H9 (cell line): Measurements from ENCODE around the gene MEG3. TPM values are rescaled to one million over a fixed set of nuclear protein-coding genes. Genes with fewer than 3 reads are reported as not detected.

Source experiments
- DNase-seq: peaks from one replicate; pipeline ENCODE4 v3.0.0-alpha.2; 2017
- H2AFZ ChIP-seq: one replicate; pipeline ENCODE4 v1.6.1; 2013; ENCODE audit warnings: mild to moderate bottlenecking, low read length, control low read depth, moderate library complexity
- H2AK5ac ChIP-seq: 2 replicates; pipeline ENCODE4 v1.6.1; 2013; ENCODE audit warnings: low read length, control low read depth, mixed read lengths; ENCODE audit not compliant: insufficient read length
- H2BK120ac ChIP-seq: one replicate; pipeline ENCODE4 v1.6.1; 2013; ENCODE audit warnings: low read depth, mild to moderate bottlenecking, low read length, control low read depth, inconsistent platforms; ENCODE audit not compliant: poor library complexity, severe bottlenecking
- H2BK12ac ChIP-seq: 2 replicates; pipeline ENCODE4 v1.6.1; 2013; ENCODE audit warnings: low read length, control low read depth, mixed read lengths, low read depth; ENCODE audit not compliant: insufficient read length
- H2BK15ac ChIP-seq: 2 replicates; pipeline ENCODE4 v1.6.1; 2013; ENCODE audit warnings: low read depth, low read length, control low read depth
- H2BK20ac ChIP-seq: one replicate; pipeline ENCODE4 v1.6.1; 2013; ENCODE audit warnings: low read depth, mild to moderate bottlenecking, low read length, control low read depth, inconsistent platforms; ENCODE audit not compliant: poor library complexity, severe bottlenecking
- H2BK5ac ChIP-seq: 2 replicates; pipeline ENCODE4 v1.6.1; 2013; ENCODE audit warnings: low read length, control low read depth, mixed read lengths; ENCODE audit not compliant: insufficient read length
- H3K14ac ChIP-seq: 2 replicates; pipeline ENCODE4 v1.6.1; 2013; ENCODE audit warnings: low read length, control low read depth; ENCODE audit not compliant: insufficient read depth
- H3K18ac ChIP-seq: 2 replicates; pipeline ENCODE4 v1.6.1; 2013; ENCODE audit warnings: low read depth, mild to moderate bottlenecking, mixed read lengths, low read length, control low read depth; ENCODE audit not compliant: insufficient read length
- H3K23ac ChIP-seq: 2 replicates; pipeline ENCODE4 v1.6.1; 2013; ENCODE audit warnings: low read length, control low read depth, mixed read lengths, low read depth; ENCODE audit not compliant: insufficient read length
- H3K23me2 ChIP-seq: 2 replicates; pipeline ENCODE4 v1.6.1; 2013; ENCODE audit warnings: low read depth, mild to moderate bottlenecking, mixed read lengths, low read length, control low read depth; ENCODE audit not compliant: insufficient read length, poor library complexity, severe bottlenecking
- H3K27ac ChIP-seq: 2 replicates; pipeline ENCODE4 v1.5.1; 2013; ENCODE audit warnings: low read length, control low read depth, mixed read lengths, low read depth; ENCODE audit not compliant: insufficient read length
- H3K27me3 ChIP-seq: 2 replicates; pipeline ENCODE4 v1.6.1; 2013; ENCODE audit warnings: low read length, control low read depth, inconsistent platforms; ENCODE audit not compliant: insufficient read depth
- H3K4ac ChIP-seq: 2 replicates; pipeline ENCODE4 v1.6.1; 2013; ENCODE audit warnings: low read depth, mild to moderate bottlenecking, control low read depth, inconsistent platforms, low read length, moderate library complexity
- H3K4me1 ChIP-seq: 2 replicates; pipeline ENCODE4 v1.6.1; 2013; ENCODE audit warnings: low read length, control low read depth, inconsistent platforms; ENCODE audit not compliant: insufficient read depth
- H3K4me2 ChIP-seq: 2 replicates; pipeline ENCODE4 v1.6.1; 2013; ENCODE audit warnings: low read length, control low read depth, mixed read lengths; ENCODE audit not compliant: insufficient read length, insufficient read depth
- H3K56ac ChIP-seq: 2 replicates; pipeline ENCODE4 v1.6.1; 2013; ENCODE audit warnings: low read depth, mild to moderate bottlenecking, mixed read lengths, low read length, control low read depth; ENCODE audit not compliant: insufficient read length
- H3K79me1 ChIP-seq: 2 replicates; pipeline ENCODE4 v1.6.1; 2013; ENCODE audit warnings: low read depth, mild to moderate bottlenecking, moderate library complexity, low read length, control low read depth, inconsistent platforms; ENCODE audit not compliant: insufficient read depth, poor library complexity, severe bottlenecking
- H3K79me2 ChIP-seq: 2 replicates; pipeline ENCODE4 v1.6.1; 2013; ENCODE audit warnings: low read length, control low read depth, inconsistent platforms; ENCODE audit not compliant: insufficient read depth
- H3K9ac ChIP-seq: 2 replicates; pipeline ENCODE4 v1.6.1; 2013; ENCODE audit warnings: low read length, control low read depth, mixed read lengths; ENCODE audit not compliant: insufficient read length; ENCODE audit errors: extremely low read depth
- H3K9me3 ChIP-seq: one replicate; pipeline ENCODE4 v1.6.1; 2013; ENCODE audit warnings: low read depth, low read length, inconsistent platforms; ENCODE audit not compliant: control insufficient read depth
- H3T11ph ChIP-seq: one replicate; pipeline ENCODE4 v1.6.1; 2013; ENCODE audit warnings: mild to moderate bottlenecking, low read length, control low read depth, inconsistent platforms
- H4K20me1 ChIP-seq: one replicate; pipeline ENCODE4 v1.6.1; 2013; ENCODE audit not compliant: control insufficient read depth, insufficient read length, insufficient read depth
- H4K5ac ChIP-seq: 2 replicates; pipeline ENCODE4 v1.6.1; 2013; ENCODE audit warnings: low read depth, mild to moderate bottlenecking, mixed read lengths, low read length, control low read depth; ENCODE audit not compliant: insufficient read length
- H4K8ac ChIP-seq: replicated peaks from 2 replicates; pipeline ENCODE4 v1.6.1; 2013; ENCODE audit warnings: low read length, control low read depth, mixed read lengths, low read depth; ENCODE audit not compliant: insufficient read length
- H4K91ac ChIP-seq: 2 replicates; pipeline ENCODE4 v1.6.1; 2013; ENCODE audit warnings: low read depth, mild to moderate bottlenecking, moderate library complexity, mixed read lengths, low read length, control low read depth; ENCODE audit not compliant: insufficient read length
- H3K27ac Mint-ChIP-seq, 3 experiments: 2 replicates in 2 of 3; 3 replicates in 1 of 3; pipeline ENCODE4 v1.8.0; 2020 to 2021; ENCODE audit warnings: mixed read lengths in 3 of 3, mild to moderate bottlenecking in 1 of 3, moderate library complexity in 1 of 3
- H3K27me3 Mint-ChIP-seq: 2 replicates; pipeline ENCODE4 v1.8.0; 2021; ENCODE audit warnings: low read depth, mild to moderate bottlenecking, moderate library complexity, mixed read lengths
- H3K36me3 Mint-ChIP-seq, 3 experiments: 2 replicates in 2 of 3; 3 replicates in 1 of 3; pipeline ENCODE4 v1.8.0; 2020 to 2021; ENCODE audit warnings: low read depth in 3 of 3, mixed read lengths in 3 of 3; ENCODE audit not compliant: insufficient read depth in 1 of 3
- H3K4me1 Mint-ChIP-seq, 2 experiments: 2 replicates each; pipeline ENCODE4 v1.8.0; 2020; ENCODE audit warnings: mixed read lengths in 2 of 2
- H3K4me3 Mint-ChIP-seq, 2 experiments: 2 replicates in 1 of 2; 3 replicates in 1 of 2; pipeline ENCODE4 v1.8.0; 2020 to 2021; ENCODE audit warnings: mild to moderate bottlenecking in 2 of 2, mixed read lengths in 2 of 2, moderate library complexity in 1 of 2
- H3K9me3 Mint-ChIP-seq, 2 experiments: 2 replicates in 1 of 2; 3 replicates in 1 of 2; pipeline ENCODE4 v1.8.0; 2020; ENCODE audit warnings: mild to moderate bottlenecking in 2 of 2, mixed read lengths in 2 of 2, moderate library complexity in 1 of 2
- CTCF ChIP-seq: fragments of 200-600 bp; sonication (generic); conservative IDR thresholded peaks from 3 replicates; pipeline ENCODE4 v1.8.0; 2021; ENCODE audit warnings: antibody characterized with exemption, mild to moderate bottlenecking
- WGBS: extraction: QIAGEN DNeasy Blood & Tissue Kit; methylation state at CpG from one replicate; pipeline ENCODE4 v1.1.7; 2013; ENCODE audit warnings: missing lambda C conversion rate, low lambda C conversion rate, mixed read lengths; ENCODE audit not compliant: insufficient read length; ENCODE audit errors: extremely low coverage; 5-methylcytosine and 5-hydroxymethylcytosine counted together
- total RNA-seq: library from RNA; stranded (reverse); gene quantifications from 2 replicates; pipeline ENCODE4 v1.2.1, GENCODE V29; 2021

MEG3 gene
- total RNA-seq, 1 experiment from 2014 or later: 0.52 TPM

- H2BK12ac ChIP-seq: no peak overlapping the region
- H3K9ac ChIP-seq: no peak overlapping the region
- H4K20me1 ChIP-seq: no peaks in the 10 kb centered on the region
- DNase-seq: no peak
- no peaks in the 10 kb centered on the region for H3K27me3 ChIP-seq
- peaks cover under 1% of the 10 kb centered on the region for H3K9me3 ChIP-seq
- no peak overlapping the region for H3K23ac ChIP-seq
- no peak overlapping the region for H2AK5ac ChIP-seq
- H3K79me2 ChIP-seq: no peaks in the 10 kb centered on the region
- H3K27ac Mint-ChIP-seq: peak overlapping the region; percentile 61 to 82 (median 74); a peak in 3 of 7 replicates
- H3K23me2 ChIP-seq: no peaks in the 10 kb centered on the region
- H3K14ac ChIP-seq: no peak overlapping the region
- no peak overlapping the region for H2AFZ ChIP-seq
- no peak overlapping the region for H4K8ac ChIP-seq
- H3K18ac ChIP-seq: no peak overlapping the region
- peaks cover under 1 to 6% (median under 1%) of the 10 kb centered on the region in 3 experiments; a peak in 4 of 7 replicates for H3K36me3 Mint-ChIP-seq
- no peak overlapping the region for H3T11ph ChIP-seq
- H3K27me3 Mint-ChIP-seq: peaks cover 6% of the 10 kb centered on the region
- no peak overlapping the region for H3K56ac ChIP-seq
- no peak overlapping the region for H2BK15ac ChIP-seq
- no peak overlapping the region for H3K4ac ChIP-seq
- H4K5ac ChIP-seq: no peak overlapping the region
- peaks cover 5 to 7% of the 10 kb centered on the region in 2 experiments for H3K9me3 Mint-ChIP-seq
- H3K79me1 ChIP-seq: no peaks in the 10 kb centered on the region
- no peak overlapping the region for H2BK120ac ChIP-seq
- H3K27ac ChIP-seq: no peak overlapping the region
- H3K4me1 Mint-ChIP-seq: peaks cover 22 to 25% of the 10 kb centered on the region in 2 experiments
- H3K4me2 ChIP-seq: no peak overlapping the region
- H2BK20ac ChIP-seq: no peak overlapping the region
- no peak overlapping the region for H4K91ac ChIP-seq
- no peak overlapping the region for H3K4me3 Mint-ChIP-seq
- no peak overlapping the region for H2BK5ac ChIP-seq
- H3K4me1 ChIP-seq: no peaks in the 10 kb centered on the region; the same call in 1 of the 2 replicates
- no peak for TF ChIP-seq CTCF
- WGBS: no CpG with 5 or more reads among the region's 26 CpGs
These were observed 8.7 kb upstream of the MEG3 start for GRCh38 chr14:100816950-100817901.
